ENCODE measurements around the gene NDUFB6. TPM values are rescaled to one million over a fixed set of nuclear protein-coding genes. Genes with fewer than 3 reads are reported as not detected.

NDUFB6 gene
- total RNA-seq: 57.0 TPM

DNA sequence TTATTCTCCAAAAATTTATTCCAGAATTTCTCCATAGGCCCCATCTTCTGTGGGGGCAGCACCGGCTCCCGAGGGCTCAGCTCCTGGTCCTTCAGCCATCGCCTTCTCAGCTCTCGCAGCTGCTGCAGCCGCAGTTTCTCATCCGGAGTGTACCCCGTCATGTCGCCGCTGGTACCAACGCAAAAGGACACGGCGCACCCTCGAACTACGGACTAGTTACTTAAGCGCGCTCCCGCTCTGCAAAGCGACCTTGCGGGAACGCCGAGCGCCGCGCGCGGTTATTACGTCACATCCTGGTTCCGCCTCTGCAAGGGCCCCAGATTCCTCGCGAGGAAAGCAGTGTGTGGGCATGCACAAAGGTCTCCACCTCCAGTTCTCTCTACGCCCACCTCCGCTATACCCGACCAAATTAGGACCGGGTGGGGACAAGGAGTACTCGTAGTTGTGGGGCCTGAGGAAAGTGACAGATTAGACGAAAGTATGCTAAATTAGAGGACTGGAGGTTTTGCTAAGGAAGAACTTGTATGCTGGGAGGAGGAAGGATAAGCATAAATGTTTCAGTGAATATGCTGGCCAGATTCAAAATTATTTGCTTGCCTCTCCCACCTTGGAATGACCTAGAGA is at the start of gene NDUFB6:
Gene NDUFB6 (minus strand): TSS at position 260 of the 624 bp plus-strand sequence. CDS start 99 bp downstream, at position 161.

DNA sequence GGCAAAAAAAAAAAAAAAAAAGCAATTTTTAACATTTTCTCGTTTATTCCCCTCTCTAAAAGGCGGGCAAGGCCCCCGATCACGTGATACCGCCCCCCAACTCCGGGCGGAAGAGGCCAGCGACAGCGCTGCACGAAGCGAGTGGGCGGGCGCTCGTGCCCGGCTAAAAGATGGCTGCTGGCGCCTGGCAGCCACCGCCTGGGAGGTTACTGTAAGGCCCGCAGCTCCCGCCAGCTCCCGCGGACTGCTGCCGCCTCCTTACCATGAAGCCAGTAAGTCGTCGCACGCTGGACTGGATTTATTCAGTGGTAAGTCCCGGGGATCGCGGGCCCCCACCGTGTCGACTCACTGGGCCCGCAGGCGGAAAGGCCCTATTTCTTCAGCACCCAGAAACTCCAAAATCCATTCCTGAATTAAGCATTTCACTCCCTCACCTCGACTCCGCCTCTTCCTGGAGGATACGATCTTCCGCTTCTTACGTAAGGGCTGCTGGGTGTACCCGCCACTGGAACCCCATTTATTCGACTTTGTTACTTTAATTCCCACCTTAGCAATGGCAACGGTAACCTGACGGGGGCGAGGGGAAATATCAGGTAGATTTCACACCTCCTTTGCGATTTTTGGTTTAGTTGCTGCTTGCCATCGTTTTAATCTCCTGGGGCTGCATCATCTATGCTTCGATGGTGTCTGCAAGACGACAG is 20.6 kb downstream of the NDUFB6 start, which contains the start of the genes SMIM27 and TOPORS:
Gene SMIM27 (plus strand): TSS at position 156 of the 701 bp plus-strand sequence. CDS start 108 bp downstream, at position 264.
Gene TOPORS (minus strand): TSS at position 415 of the 701 bp plus-strand sequence. CDS start 150 bp downstream, at position 265.

DNA sequence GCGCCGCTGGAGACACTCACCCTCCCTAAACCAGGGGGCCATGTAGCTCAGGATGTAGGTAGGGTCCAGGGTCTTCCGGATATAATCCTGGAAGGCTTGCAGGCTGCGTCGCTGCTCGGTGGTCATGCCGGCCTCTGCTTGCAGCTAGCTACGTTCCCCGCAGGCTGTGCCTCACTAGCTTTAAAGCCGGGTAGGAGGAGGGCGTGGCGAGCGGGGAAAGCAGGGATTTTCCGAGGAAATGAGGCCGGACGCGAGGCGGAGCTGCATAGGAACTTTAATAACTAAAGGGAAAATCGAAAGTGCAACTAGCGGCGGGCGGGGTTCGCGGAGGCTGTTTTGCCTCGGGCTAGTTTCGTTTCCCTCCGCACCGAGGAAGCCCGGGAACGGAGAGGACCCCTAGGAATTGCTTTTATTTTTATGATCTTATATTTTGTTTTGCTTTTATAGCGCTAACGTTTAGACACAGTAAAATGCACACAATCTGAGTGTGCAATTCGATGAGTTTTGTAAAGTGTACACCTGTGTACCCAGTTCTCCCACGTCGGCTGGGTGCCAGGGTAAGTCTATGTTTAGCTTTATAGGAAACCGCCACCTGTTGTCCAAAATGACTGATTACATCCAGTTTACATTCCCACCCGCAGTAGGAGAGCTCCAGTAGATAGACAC is 46.8 kb downstream of the NDUFB6 start, which contains the start of gene RIGI:
Gene RIGI (minus strand): TSS at position 156 of the 666 bp plus-strand sequence. CDS start 30 bp downstream, at position 126.

Other genes starting within 250 kb of the NDUFB6 start
- gene ACO1, start 188.5 kb downstream of the NDUFB6 start, total RNA-seq: 14.3 TPM
- 8.5 TPM for gene RIGI, start 47.0 kb downstream of the NDUFB6 start, total RNA-seq
- 6.0 TPM for gene SMIM27, start 20.8 kb downstream of the NDUFB6 start, total RNA-seq
- 39.4 TPM for gene TOPORS, start 20.6 kb downstream of the NDUFB6 start, total RNA-seq
- under 0.01 TPM for gene TAF1L, start 62.5 kb upstream of the NDUFB6 start, total RNA-seq
- 9.0 TPM for gene TMEM215, start 210.4 kb upstream of the NDUFB6 start, total RNA-seq